Left hindlimb (tissue), 1 donor: Measurements from ENCODE around the gene SMIM41.
A peak's percentile ranks its signal among the peaks of the same experiment; 100 is the strongest.

Experiments used
- DNase-seq: peaks from one replicate; pipeline ENCODE4 v3.0.0-alpha.2; 2018

SMIM41 gene

DNA sequence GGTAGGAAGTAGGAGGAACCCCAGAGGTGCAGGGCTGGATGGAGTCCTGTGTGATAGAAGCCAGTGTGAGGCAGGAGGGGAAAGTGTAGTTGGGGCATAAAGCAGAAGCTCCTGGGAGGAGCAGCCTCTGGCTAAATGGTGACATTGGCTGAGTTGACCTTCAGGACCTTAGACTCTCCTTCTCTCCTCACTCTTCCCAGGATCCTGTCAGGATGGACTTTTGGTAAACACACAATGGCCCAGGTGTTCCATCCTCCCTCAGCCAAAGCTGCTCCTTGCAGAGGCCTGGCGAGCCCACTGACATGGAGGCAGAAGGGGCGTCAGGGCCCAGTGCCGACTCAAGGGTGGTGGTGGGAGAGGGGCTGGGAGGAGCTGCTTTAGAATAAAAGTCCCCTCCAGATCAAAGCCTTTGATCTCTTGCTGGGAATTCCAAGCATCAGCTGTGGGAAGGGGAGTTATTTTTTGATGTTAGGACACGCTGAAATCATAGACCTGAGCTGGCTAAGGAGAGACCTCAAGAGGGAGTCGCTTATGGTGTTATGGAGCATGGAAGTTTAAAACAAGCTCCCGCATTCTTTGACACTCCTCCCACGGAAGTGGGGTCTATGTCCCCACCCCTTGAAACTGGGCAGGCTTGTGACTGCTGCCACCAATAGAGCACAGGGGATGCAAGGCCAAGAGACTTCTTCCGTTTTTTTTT lies 44.1 kb downstream of the SMIM41 start:
- DNase-seq = no peak

DNA sequence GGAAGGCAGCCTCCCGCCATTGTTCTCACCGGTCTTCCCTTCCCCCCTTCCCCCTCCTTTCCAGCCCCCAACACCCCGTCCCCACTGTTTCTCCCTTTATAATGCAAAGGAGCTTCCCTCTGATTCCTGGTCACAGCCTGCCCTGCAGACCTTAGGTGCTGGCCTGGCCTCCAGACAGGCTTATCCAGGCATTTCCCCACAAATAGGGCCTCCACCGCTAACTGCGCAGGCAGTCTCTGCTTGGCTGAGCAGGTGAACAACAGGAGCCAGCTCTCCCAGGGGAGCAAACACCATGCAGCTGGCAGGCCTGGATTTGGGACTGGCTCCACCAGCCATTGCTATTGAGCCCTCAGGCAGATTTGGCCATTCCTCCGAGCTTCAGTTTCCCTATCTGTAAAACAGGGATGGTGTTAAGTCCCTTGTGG lies 46.0 kb downstream of the SMIM41 start:
- DNase-seq = no peak

DNA sequence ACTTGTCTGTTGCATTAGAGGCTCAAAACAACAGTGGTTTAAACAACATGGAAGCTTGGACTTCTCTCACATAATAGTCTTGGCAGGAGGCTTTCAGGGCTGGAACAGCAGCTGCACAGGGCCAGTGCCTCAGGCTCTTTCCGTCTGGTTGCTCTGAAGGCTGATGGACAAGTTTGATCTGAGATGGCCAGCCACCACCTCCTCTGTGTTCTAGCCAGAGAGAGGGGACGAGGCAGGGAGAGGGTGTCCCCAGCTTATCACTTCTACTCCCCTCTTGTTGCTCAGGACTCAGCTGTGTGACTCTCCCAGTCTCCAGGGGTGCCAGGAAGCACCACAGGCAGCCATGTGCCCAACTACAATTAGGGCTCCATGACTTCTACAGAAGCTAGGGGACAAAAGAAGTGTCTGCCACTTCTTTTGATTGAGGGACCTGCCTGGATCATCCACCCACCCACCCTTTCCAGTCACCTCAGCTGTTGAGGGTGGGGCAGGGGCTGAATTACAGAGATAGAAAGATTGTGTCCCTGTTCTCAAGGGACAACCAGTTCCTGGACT lies 46.6 kb downstream of the SMIM41 start:
- DNase-seq = peak; percentile 17

DNA sequence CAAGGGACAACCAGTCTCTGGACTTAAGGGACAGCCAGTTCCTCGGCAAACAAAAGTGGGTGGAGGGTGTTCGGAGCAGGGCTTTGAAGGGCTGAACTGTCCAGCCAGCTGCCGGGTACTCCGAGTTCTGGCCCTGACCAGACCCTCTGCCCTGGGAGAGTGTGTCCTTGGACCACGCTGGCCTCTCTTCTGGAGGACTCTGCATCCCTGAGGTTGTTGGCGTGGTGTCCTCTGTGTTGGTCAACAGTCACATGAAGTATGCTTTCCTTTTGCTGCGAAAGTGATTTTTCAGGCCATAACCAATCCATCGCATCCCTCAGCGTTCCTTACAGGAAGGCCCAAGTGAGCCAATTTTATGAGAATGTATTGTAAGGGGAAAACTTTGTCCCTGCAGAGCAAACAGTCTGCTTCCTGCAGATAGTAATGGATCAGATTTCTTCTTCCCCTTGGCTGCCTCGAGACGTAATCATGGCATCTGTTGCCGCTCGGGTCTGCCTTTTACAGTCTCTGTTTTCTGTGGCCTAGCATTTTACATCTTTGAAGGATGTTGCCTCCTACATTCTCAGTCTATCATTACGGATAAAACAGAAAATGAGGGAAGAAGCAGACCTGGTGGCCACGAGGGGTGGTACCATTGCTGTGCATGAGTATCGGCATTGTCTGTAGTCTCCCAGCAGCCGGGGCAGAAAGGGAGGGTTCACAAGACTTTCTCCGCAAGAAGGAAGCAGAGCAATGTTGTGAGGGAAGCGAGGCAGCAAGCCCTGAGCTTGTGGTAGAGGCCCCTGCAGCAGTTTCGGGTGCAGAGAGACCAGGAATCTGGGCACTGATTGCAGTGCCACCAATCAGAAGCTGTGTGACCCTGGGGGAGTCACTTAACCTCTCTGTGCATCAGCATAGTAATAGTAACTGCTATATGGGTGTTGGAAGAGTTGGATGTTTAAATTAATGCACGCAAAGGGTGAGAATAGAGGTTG lies 47.4 kb downstream of the SMIM41 start:
- DNase-seq = peak; percentile 23

GRCh38 chr12:52127683-52128450 lies 48.4 kb downstream of the SMIM41 start:
- DNase-seq = no peak

DNA sequence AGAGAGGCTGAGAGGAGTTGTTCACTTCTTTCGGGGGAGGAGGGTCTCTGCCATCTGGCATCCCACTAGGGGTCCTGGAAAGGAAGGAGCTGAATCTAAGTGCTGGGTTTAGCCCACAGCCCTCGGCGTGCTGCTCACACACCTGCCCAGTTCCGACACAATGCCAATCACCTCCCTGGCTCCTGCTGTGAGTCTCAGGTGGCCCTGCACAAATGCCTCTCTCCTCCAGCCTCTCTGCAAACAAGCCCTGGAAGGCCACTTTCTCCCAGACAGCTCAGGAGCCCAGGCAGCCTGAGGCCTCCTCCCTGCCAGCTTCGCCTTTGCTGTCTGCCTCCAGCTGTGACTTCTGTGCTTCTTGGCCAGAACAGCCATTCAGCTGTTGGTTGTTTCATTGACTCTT lies 51.2 kb downstream of the SMIM41 start:
- peak; percentile 28 for DNase-seq

GRCh38 chr12:52132754-52133161 lies 53.3 kb downstream of the SMIM41 start:
- DNase-seq = no peak

GRCh38 chr12:52137746-52138145 lies 58.2 kb downstream of the SMIM41 start:
- peak; percentile 35 for DNase-seq

DNA sequence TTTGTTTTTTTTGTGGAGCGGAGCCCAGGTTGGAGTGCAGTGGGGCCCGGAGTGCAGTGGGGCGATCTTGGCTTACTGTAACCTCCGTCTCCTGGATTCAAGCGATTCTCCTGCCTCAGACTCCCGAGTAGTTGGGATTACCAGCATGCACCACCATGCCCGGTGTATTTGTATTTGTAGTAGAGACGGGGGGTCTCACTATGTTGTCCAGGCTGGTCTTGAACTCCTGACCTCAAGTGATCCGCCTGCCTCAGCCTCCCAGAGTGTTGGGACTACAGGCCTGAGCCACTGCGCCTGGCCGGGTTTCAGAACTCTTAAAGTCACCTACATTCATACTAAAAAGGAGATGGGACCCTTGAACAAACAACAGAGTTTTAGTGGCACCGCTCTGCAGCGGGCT lies 59.6 kb downstream of the SMIM41 start:
- DNase-seq = no peak

- DNase-seq = peak; percentile 19
These were observed 60.1 kb downstream of the SMIM41 start for GRCh38 chr12:52139579-52140062.

GRCh38 chr12:52141306-52141705 lies 61.8 kb downstream of the SMIM41 start:
- DNase-seq = peak; percentile 6

DNA sequence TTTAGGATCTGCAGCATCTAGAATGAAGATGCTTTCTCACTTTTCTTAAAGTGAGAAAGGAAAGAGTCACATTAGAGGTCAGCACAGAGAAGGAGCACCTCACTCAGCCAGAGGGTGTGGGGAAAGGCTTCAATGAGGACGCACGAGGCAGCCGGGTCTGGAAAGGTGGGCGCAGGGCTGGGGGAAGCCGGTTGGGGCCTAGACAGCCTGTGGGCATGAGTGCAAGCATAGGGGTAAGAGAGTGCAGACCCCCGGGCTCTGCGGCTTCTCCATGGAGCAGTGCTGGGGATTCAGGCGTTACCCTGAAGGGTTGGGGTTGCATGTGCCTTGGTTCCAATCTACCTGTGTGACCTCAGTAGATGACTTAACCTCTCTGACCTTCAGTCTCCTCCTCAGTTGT lies 62.4 kb downstream of the SMIM41 start:
- DNase-seq = peak; percentile 21

- no peak for DNase-seq
These were observed 62.9 kb downstream of the SMIM41 start for GRCh38 chr12:52142431-52142830.

DNA sequence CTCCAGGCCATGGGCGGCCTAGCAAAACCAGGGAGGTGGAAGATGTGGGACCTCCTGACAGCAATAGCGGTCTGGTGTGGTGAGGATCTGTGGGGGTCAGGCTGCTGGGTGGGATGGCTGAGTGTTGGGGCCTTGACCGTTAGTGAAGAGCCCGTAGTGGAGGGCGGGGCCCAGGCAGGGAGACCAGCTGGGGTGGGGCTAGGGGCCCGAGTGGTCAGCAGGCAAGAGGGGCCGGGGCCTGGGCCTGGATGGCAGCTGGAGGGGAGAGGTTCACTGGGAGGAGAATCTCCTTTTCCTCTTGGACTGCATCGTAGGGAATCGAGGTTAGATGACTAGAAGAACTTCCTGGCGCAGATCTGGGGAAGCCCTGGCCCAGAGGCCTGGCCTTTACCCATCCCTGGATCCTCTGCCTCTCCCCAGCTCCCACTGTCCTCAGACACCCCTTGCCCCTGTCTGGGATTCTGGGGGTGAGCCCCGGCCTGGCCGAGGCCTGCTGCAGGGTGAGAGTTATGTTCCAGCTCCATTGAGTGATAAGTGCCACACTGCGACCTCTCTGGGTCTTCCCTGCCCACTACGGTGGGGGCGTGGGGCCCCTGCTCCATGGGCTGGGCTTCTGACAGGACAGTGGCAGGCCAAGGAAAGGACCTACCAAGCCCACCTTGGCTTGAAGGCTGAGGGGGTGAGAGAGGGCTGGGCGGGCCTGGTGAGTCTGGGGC lies 65.2 kb downstream of the SMIM41 start:
- DNase-seq = peak; percentile 26

GRCh38 chr12:52145228-52146088 lies 66.0 kb downstream of the SMIM41 start:
- DNase-seq = peak; percentile 13

- no peak for DNase-seq
These were observed 66.8 kb downstream of the SMIM41 start for GRCh38 chr12:52146089-52146821.

DNA sequence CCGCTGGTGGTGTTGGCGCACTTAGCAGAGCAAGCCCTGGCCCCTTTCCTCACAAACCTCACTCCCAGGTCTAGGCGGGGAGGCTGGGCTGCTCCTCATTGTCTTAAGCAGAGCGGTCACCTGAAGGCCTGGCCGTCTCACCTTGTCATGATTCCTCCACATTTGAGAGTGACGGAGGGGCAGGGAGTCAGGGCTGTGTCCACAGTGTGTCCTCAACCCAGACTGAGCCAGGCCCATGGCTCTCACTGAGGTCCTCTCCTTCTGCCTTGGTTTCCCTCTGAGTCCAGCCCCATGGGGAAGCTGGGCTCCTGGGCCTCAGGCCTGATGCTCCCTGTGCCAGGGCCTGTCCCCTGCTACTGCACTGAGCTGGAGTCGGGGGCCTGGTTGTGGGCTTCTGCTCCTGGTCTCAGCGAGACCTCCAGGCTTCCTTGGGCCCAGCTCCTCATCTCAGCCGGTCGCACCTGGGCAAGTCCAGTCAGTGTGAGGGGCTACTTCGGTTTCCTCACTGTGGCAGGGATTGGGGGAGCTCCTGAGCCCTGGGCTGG lies 67.4 kb downstream of the SMIM41 start:
- no peak for DNase-seq

- peak; percentile 88 for DNase-seq
These were observed 68.0 kb downstream of the SMIM41 start for GRCh38 chr12:52147367-52147963.

DNA sequence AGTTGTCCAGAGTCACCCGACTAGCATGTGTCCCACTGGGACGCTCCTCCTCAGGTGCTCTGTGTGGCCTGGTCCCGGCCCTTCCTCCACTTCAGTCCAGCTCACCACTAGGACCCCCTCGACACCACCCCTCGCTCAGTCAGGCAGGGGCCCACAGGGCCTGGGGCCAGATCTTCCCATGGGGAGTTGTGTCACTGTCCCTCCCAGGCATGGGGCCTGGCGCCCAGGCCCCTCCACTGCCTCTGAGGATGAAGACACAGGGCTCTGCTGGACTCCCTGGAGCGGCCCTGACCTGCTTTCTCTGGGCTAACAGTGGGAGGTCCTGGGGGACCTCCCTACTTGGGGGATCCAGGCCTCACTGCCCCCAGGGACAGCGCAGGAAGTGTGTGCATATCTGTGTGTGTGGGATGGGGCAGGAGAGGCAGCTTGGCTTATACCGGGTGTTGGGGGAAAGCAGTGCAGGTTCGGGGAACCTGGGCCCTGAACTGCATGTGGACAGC lies 68.5 kb downstream of the SMIM41 start:
- DNase-seq = no peak
